Measurements from ENCODE around the gene GEN1.

The GEN1 gene

DNA sequence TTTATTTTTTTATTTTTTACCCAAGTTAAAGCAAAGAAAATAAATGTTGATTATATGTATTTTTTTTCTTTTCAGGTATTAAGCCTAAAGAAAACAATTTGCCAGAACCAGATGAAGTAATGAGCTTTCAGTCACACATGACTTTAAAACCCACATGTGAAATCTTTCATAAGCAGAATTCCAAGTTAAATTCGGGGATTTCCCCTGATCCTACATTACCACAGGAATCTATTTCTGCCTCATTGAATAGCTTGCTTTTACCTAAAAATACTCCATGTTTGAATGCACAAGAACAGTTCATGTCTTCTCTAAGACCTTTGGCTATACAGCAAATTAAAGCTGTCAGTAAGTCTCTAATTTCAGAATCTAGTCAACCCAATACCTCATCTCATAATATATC, 26.6 kb downstream of the GEN1 start:
- no peaks in the 10 kb centered on the region for H3K36me3 ChIP-seq (ENCODE audit: control insufficient read depth in 2 of 2, insufficient read depth in 2 of 2, low read length in 2 of 2)
- no peaks in the 10 kb centered on the region for H3K27me3 ChIP-seq (ENCODE audit: control insufficient read depth in 1 of 2, insufficient read depth in 2 of 2, low read length in 2 of 2)
- H3K9me3 ChIP-seq (ENCODE audit: control insufficient read depth in 2 of 2, low read length in 2 of 2): no peaks in the 10 kb centered on the region
- H3K27ac ChIP-seq (ENCODE audit: low read length): no peak overlapping the region
- no peak overlapping the region for H3K9ac ChIP-seq (ENCODE audit: low read length in 2 of 2)
- H3K4me3 ChIP-seq (ENCODE audit: low read length in 2 of 2): no peak overlapping the region
- no peaks in the 10 kb centered on the region for H3K4me1 ChIP-seq (ENCODE audit: control insufficient read depth, insufficient read depth, low read length)

DNA sequence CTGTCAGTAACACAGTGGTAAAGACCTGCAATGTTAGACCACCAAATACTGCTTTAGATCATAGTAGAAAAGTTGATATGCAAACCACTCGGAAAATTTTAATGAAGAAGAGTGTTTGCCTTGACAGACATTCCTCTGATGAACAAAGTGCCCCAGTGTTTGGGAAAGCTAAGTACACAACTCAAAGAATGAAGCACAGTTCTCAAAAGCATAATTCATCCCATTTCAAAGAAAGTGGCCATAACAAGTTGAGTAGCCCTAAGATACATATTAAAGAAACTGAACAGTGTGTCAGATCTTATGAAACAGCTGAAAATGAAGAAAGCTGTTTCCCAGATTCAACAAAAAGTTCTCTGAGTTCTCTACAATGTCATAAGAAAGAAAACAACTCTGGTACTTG, 27.5 kb downstream of the GEN1 start:
- no peaks in the 10 kb centered on the region for H3K36me3 ChIP-seq (ENCODE audit: control insufficient read depth in 2 of 2, insufficient read depth in 2 of 2, low read length in 2 of 2)

DNA sequence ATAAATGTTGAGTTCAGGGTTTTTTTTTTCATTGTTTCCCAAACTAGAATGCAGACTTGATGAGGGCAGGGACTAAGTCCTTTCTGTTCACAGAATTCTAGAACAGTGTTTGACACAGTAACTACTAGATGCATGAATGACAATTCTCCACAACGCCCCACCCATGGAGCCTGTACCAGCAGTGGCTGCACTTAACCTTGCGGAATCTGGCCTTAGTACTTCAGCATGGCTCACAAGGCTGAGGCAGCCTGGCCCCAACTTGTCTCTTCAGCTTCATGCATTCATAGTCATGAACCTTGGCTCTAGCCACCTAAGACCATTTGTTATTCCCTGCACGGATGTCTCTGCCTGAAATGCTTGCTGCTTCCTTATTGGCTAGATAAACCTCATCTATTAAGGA, 32.8 kb downstream of the GEN1 start:
- Histone ChIP-seq H3K27me3 (ENCODE audit: control insufficient read depth in 1 of 2, insufficient read depth in 2 of 2, low read length in 2 of 2) (no peaks in the 10 kb centered on the region), H3K4me3 (ENCODE audit: low read length in 2 of 2) (no peak overlapping the region), H3K36me3 (ENCODE audit: control insufficient read depth in 2 of 2, insufficient read depth in 2 of 2, low read length in 2 of 2) (no peaks in the 10 kb centered on the region), H3K27ac (ENCODE audit: low read length) (no peak overlapping the region), H3K9me3 (ENCODE audit: control insufficient read depth in 2 of 2, low read length in 2 of 2) (no peaks in the 10 kb centered on the region), H3K9ac (ENCODE audit: low read length in 2 of 2) (no peak overlapping the region), H3K4me1 (ENCODE audit: control insufficient read depth, insufficient read depth, low read length) (peaks cover under 1% of the 10 kb centered on the region)

More for the DNA sequence above, 27.5 kb downstream of the GEN1 start:
- H3K9ac ChIP-seq (ENCODE audit: low read length in 2 of 2): no peak overlapping the region
- H3K4me3 ChIP-seq (ENCODE audit: low read length in 2 of 2): no peak overlapping the region
- no peaks in the 10 kb centered on the region for H3K27me3 ChIP-seq (ENCODE audit: control insufficient read depth in 1 of 2, insufficient read depth in 2 of 2, low read length in 2 of 2)
- H3K9me3 ChIP-seq (ENCODE audit: control insufficient read depth in 2 of 2, low read length in 2 of 2): no peaks in the 10 kb centered on the region
- no peaks in the 10 kb centered on the region for H3K4me1 ChIP-seq (ENCODE audit: control insufficient read depth, insufficient read depth, low read length)
- no peak overlapping the region for H3K27ac ChIP-seq (ENCODE audit: low read length)

DNA sequence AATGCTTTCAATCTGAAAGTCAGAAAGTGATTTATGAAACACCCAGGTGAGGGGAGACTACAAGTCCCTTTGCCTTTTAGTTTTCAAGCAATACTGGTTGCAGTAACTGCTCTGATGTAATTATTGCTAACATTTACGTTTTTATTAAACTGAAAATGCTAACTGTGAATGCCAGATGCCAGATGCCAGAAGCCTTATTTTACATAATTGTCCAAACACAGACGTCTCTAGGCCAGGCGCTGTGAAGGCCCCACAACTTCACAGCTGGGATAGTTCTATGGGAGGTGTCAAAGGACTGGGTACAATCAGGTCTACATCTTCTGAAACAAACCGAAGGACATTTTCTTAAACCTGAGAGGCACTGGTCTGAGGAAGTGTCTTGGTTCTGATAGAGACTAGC, 34.8 kb downstream of the GEN1 start:
- Histone ChIP-seq H3K27me3 (ENCODE audit: control insufficient read depth in 1 of 2, insufficient read depth in 2 of 2, low read length in 2 of 2) (no peaks in the 10 kb centered on the region), H3K9me3 (ENCODE audit: control insufficient read depth in 2 of 2, low read length in 2 of 2) (no peaks in the 10 kb centered on the region), H3K36me3 (ENCODE audit: control insufficient read depth in 2 of 2, insufficient read depth in 2 of 2, low read length in 2 of 2) (no peaks in the 10 kb centered on the region), H3K4me3 (ENCODE audit: low read length in 2 of 2) (no peak overlapping the region), H3K9ac (ENCODE audit: low read length in 2 of 2) (no peak overlapping the region), H3K4me1 (ENCODE audit: control insufficient read depth, insufficient read depth, low read length) (peaks cover 5% of the 10 kb centered on the region), H3K27ac (ENCODE audit: low read length) (no peak overlapping the region)

DNA sequence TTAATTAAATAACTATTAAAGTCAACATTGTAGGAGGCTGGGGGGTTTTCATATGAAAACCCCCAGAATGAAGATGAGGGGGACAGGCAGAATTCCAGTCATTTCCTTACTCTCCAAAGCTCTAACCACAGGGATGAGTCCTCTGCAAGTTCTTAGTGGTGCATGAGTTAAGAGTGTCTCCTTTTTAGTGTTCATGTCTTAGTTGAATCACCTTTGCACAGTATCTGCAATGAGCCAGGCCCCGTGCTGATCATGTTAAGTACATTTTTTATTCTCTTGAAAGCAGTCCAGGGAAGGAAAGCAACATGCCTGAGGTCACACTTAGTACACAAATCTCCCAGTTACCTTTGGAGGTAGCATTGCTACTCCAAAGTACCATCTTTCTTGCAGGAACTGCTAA, 36.6 kb downstream of the GEN1 start:
- no peaks in the 10 kb centered on the region for H3K9me3 ChIP-seq (ENCODE audit: control insufficient read depth in 2 of 2, low read length in 2 of 2)
- H3K4me3 ChIP-seq (ENCODE audit: low read length in 2 of 2): no peak overlapping the region
- no peak overlapping the region for H3K27ac ChIP-seq (ENCODE audit: low read length)
- H3K27me3 ChIP-seq (ENCODE audit: control insufficient read depth in 1 of 2, insufficient read depth in 2 of 2, low read length in 2 of 2): no peaks in the 10 kb centered on the region
- no peak overlapping the region for H3K9ac ChIP-seq (ENCODE audit: low read length in 2 of 2)
- H3K4me1 ChIP-seq (ENCODE audit: control insufficient read depth, insufficient read depth, low read length): peaks cover 5% of the 10 kb centered on the region
- H3K36me3 ChIP-seq (ENCODE audit: control insufficient read depth in 2 of 2, insufficient read depth in 2 of 2, low read length in 2 of 2): no peaks in the 10 kb centered on the region

DNA sequence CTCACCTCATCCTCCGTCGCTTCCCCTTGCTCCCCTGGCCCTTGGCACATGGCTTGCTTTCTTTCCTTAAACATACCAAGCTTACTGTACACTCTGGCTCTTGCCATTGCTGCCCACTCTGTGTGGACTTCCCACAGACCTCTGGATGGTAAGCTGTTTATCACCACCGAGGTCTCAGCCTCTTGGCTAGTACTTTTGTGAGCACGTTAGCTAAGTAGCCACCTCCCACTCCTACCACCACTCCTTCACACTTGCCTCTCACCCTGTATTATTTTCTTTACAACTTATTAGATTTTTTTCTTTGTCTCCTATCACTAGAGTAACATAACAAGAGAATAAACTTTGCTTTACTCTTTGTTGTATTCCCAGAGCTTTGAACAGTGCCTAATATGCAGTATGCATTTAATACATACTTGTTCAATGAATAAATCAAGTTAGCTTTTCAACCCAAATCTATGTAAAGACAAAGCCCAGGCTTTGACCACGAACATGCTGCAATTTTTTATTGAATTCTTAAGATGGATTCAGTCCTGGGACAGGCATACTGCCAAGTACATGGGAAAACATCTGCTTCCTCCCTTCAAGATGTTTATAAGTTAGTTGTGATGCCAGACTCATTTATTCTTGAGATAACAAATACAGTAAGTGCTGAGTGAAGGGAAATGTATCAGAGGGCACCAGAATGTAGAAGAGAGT, 37.3 kb downstream of the GEN1 start:
- H3K9ac ChIP-seq (ENCODE audit: low read length in 2 of 2): no peak overlapping the region
- no peak overlapping the region for H3K27ac ChIP-seq (ENCODE audit: low read length)
- peaks cover 5% of the 10 kb centered on the region for H3K4me1 ChIP-seq (ENCODE audit: control insufficient read depth, insufficient read depth, low read length)
- no peaks in the 10 kb centered on the region for H3K9me3 ChIP-seq (ENCODE audit: control insufficient read depth in 2 of 2, low read length in 2 of 2)
- H3K4me3 ChIP-seq (ENCODE audit: low read length in 2 of 2): no peak overlapping the region
- no peaks in the 10 kb centered on the region for H3K27me3 ChIP-seq (ENCODE audit: control insufficient read depth in 1 of 2, insufficient read depth in 2 of 2, low read length in 2 of 2)
- H3K36me3 ChIP-seq (ENCODE audit: control insufficient read depth in 2 of 2, insufficient read depth in 2 of 2, low read length in 2 of 2): no peaks in the 10 kb centered on the region

DNA sequence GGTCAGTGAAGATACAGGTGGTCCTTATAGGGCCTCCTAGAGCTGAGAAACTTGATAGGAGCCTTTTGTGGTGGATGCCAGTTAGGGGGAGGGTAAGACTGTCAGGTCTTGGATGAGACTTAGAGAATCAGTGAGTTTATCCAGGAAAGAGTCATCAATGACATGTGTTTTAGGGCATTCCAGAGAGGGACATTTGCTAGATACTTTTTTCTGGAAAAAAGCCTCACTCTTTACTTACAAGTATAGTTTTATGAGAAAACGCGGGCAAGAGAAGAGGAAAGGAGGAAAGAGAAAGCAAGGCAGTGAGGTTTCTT, 37.8 kb downstream of the GEN1 start:
- H3K27ac ChIP-seq (ENCODE audit: low read length): no peak overlapping the region
- no peaks in the 10 kb centered on the region for H3K27me3 ChIP-seq (ENCODE audit: control insufficient read depth in 1 of 2, insufficient read depth in 2 of 2, low read length in 2 of 2)
- no peak overlapping the region for H3K4me3 ChIP-seq (ENCODE audit: low read length in 2 of 2)
- H3K9me3 ChIP-seq (ENCODE audit: control insufficient read depth in 2 of 2, low read length in 2 of 2): no peaks in the 10 kb centered on the region
- no peak overlapping the region for H3K9ac ChIP-seq (ENCODE audit: low read length in 2 of 2)
- peaks cover 5% of the 10 kb centered on the region for H3K4me1 ChIP-seq (ENCODE audit: control insufficient read depth, insufficient read depth, low read length)
- no peaks in the 10 kb centered on the region for H3K36me3 ChIP-seq (ENCODE audit: control insufficient read depth in 2 of 2, insufficient read depth in 2 of 2, low read length in 2 of 2)

DNA sequence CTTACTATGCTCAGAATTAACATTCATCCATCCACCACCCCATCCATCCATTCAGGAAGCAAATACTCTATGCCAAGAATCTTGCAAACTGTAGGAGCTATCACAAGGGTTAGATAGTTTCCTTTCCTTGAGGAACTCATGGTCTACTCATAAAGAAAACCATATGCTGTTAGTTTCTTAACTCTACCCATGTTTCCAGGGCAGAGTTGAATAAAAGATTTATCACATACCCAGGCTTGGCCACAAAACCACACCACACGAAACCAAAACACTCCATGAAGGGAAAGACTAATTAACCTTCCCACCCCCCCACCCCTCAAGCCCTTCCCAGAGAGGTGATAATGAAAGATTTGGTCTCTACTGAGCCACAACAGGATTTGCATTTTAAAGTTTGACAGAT, 38.6 kb downstream of the GEN1 start:
- no peaks in the 10 kb centered on the region for H3K27me3 ChIP-seq (ENCODE audit: control insufficient read depth in 1 of 2, insufficient read depth in 2 of 2, low read length in 2 of 2)
- H3K4me3 ChIP-seq (ENCODE audit: low read length in 2 of 2): no peak overlapping the region
- H3K9me3 ChIP-seq (ENCODE audit: control insufficient read depth in 2 of 2, low read length in 2 of 2): no peaks in the 10 kb centered on the region
- no peaks in the 10 kb centered on the region for H3K36me3 ChIP-seq (ENCODE audit: control insufficient read depth in 2 of 2, insufficient read depth in 2 of 2, low read length in 2 of 2)
- no peak overlapping the region for H3K27ac ChIP-seq (ENCODE audit: low read length)
- H3K9ac ChIP-seq (ENCODE audit: low read length in 2 of 2): no peak overlapping the region
- H3K4me1 ChIP-seq (ENCODE audit: control insufficient read depth, insufficient read depth, low read length): peaks cover 5% of the 10 kb centered on the region

DNA sequence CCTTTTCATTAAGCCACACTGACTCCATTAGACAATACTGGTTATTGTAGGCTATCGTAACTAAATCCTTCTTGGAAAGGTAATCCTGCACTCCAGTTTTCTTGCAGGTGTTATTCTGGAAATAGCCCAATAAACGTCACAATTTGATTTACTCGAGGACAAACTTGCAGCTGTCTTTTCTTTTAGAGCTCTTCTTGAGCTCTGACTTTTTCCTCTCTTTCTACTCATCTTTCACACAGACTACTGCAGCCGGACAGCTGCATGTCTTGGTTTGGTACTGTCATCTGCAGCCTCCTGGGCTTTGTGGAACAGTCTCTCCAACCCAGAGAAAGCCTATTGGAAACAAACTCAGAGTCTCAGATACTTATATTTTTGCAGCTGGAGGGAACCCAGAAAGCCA, 39.4 kb downstream of the GEN1 start:
- Histone ChIP-seq H3K36me3 (ENCODE audit: control insufficient read depth in 2 of 2, insufficient read depth in 2 of 2, low read length in 2 of 2) (no peaks in the 10 kb centered on the region), H3K27me3 (ENCODE audit: control insufficient read depth in 1 of 2, insufficient read depth in 2 of 2, low read length in 2 of 2) (no peaks in the 10 kb centered on the region), H3K27ac (ENCODE audit: low read length) (no peak overlapping the region), H3K4me1 (ENCODE audit: control insufficient read depth, insufficient read depth, low read length) (peaks cover 5% of the 10 kb centered on the region), H3K9ac (ENCODE audit: low read length in 2 of 2) (no peak overlapping the region), H3K9me3 (ENCODE audit: control insufficient read depth in 2 of 2, low read length in 2 of 2) (no peaks in the 10 kb centered on the region), H3K4me3 (ENCODE audit: low read length in 2 of 2) (no peak overlapping the region)

DNA sequence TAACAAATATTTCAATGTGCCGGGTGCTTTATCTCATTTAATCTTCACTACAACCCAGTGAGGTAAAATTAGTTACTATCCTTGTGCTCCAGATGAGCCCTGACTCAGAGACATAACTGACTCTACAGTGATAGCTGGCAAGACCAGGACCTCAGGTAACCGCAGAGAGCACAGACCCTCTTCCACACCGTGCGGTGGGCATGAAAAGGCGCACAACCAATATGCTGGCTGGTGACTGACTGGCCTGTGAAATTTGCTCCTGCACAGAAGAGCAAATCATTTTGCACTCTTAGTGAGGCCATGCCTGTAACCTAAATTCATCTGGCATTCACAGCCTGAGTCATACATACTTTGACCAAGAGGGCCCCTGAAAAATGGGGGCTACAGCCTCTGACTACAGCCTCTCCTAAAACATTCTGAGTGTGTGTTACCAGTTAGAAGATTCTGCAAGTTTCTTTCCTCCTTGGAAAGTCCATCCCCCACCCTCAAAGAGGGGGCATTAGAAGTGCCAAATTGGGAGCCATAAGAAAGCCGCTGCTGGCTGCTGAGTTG, 39.9 kb downstream of the GEN1 start:
- Histone ChIP-seq H3K4me3 (ENCODE audit: low read length in 2 of 2) (no peak overlapping the region), H3K27ac (ENCODE audit: low read length) (no peak overlapping the region), H3K4me1 (ENCODE audit: control insufficient read depth, insufficient read depth, low read length) (peaks cover 5% of the 10 kb centered on the region), H3K9ac (ENCODE audit: low read length in 2 of 2) (no peak overlapping the region), H3K27me3 (ENCODE audit: control insufficient read depth in 1 of 2, insufficient read depth in 2 of 2, low read length in 2 of 2) (no peaks in the 10 kb centered on the region), H3K9me3 (ENCODE audit: control insufficient read depth in 2 of 2, low read length in 2 of 2) (no peaks in the 10 kb centered on the region), H3K36me3 (ENCODE audit: control insufficient read depth in 2 of 2, insufficient read depth in 2 of 2, low read length in 2 of 2) (no peaks in the 10 kb centered on the region)

DNA sequence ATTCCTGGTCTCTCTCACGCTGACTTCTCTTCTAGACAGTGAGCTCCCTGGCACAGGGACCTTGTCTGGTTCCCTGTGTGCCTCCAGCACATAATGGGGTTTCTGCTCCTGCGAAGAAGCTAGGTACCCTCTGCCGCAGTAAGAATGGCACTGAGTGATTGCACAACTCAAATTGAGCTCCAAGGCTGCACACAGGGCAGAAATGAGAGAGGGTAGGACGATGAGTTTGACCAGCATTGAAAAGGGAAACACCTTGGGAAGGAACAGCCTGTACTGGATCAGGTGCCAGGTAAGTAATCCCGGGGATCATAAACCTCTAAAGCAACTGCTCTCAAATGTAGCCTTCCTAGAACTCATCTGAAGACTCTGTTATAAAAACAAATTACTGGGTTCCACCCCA, 41.4 kb downstream of the GEN1 start:
- H3K9ac ChIP-seq (ENCODE audit: low read length in 2 of 2): no peak overlapping the region
- H3K27ac ChIP-seq (ENCODE audit: low read length): no peak overlapping the region
- H3K36me3 ChIP-seq (ENCODE audit: control insufficient read depth in 2 of 2, insufficient read depth in 2 of 2, low read length in 2 of 2): no peaks in the 10 kb centered on the region
- no peak overlapping the region for H3K4me3 ChIP-seq (ENCODE audit: low read length in 2 of 2)
- H3K27me3 ChIP-seq (ENCODE audit: control insufficient read depth in 1 of 2, insufficient read depth in 2 of 2, low read length in 2 of 2): no peaks in the 10 kb centered on the region
- no peaks in the 10 kb centered on the region for H3K9me3 ChIP-seq (ENCODE audit: control insufficient read depth in 2 of 2, low read length in 2 of 2)
- peaks cover 5% of the 10 kb centered on the region for H3K4me1 ChIP-seq (ENCODE audit: control insufficient read depth, insufficient read depth, low read length)

All from stomach smooth muscle (tissue), 2 donors.